ENCODE results near the gene SPG21. TPM values are rescaled to one million over a fixed set of nuclear protein-coding genes. Genes with fewer than 3 reads are reported as not detected.

Gene SPG21
- total and polyA plus RNA-seq, 2 of the 4 experiments (the other 2 are of a cell fraction), result 59.9 to 60.8 TPM

GRCh38 chr15:65034719-65035118 lies 45.0 kb upstream of the SPG21 start:
- H2BK5ac ChIP-seq (ENCODE audit: low read depth, low read length, poor library complexity, severe bottlenecking), result no peak overlapping the region
- CTCF ChIA-PET, result interaction anchor here (1.4 to 2.0 kb wide), 3 partner anchors 8 to 49 kb away, joined by 7 to 21 read pairs (median 9); no protein-coding TSS in a partner anchor
- H2BK120ac ChIP-seq (ENCODE audit: low read depth, low read length), result no peak overlapping the region
- no peak overlapping the region for H4K91ac ChIP-seq (ENCODE audit: insufficient read depth, low read depth, low read length)
- H3K4me3 ChIP-seq (ENCODE audit: insufficient read depth, low read depth, low read length), result no peak overlapping the region
- no peak overlapping the region for H4K8ac ChIP-seq (ENCODE audit: low read depth in 2 of 2, low read length in 2 of 2)
- peaks cover 2% of the 10 kb centered on the region; the same call in 1 of the 2 replicates for H3K9me1 ChIP-seq (ENCODE audit: insufficient read depth, low read length)
- dilution Hi-C loops (cut with HindIII; ENCODE audit: low sequenced_read_pairs, unreplicated experiment) (no loop called here), in situ Hi-C loops (cut with MboI; ENCODE audit: low sequenced_read_pairs) (loop anchor here (10.0 kb wide), 2 partner anchors 50 to 240 kb away; no protein-coding TSS in a partner anchor), intact Hi-C loops (cut with micrococcal nuclease) (loop anchor here (5.0 to 10.0 kb wide), 3 partner anchors 148 to 302 kb away; no protein-coding TSS in a partner anchor)
- TF ChIP-seq CHD1 (IDR thresholded peaks at IDR 0.05; ENCODE audit: low read depth, low read length) (no peak), FOS (IDR thresholded peaks at IDR 0.05; ENCODE audit: low read depth, low read length) (no peak), RAD21 (IDR thresholded peaks at IDR 0.05; ENCODE audit: low read length) (no peak)
- no peak overlapping the region for H3K14ac ChIP-seq (replicated peaks; ENCODE audit: low read depth, low read length)
- ATAC-seq (ENCODE audit: low read depth) (no peak), DNase-seq (no peak)
- no peaks in the 10 kb centered on the region for H3K9me3 ChIP-seq (ENCODE audit: control insufficient read depth, insufficient read depth, low read length)
- no peak overlapping the region for H3K56ac ChIP-seq (ENCODE audit: extremely low read depth, insufficient read depth, low read length)
- H2AK9ac ChIP-seq (replicated peaks; ENCODE audit: low read depth, low read length, poor library complexity), result no peak overlapping the region
- no peak overlapping the region for H3K23ac ChIP-seq (ENCODE audit: low read depth, low read length)
- H3K4ac ChIP-seq (ENCODE audit: low read depth, low read length), result no peak overlapping the region
- no peak overlapping the region for H4K5ac ChIP-seq (ENCODE audit: low read depth, low read length)
- POLR2A ChIA-PET (ENCODE audit: unreplicated experiment), result interaction anchor here (0.6 kb wide), 1 partner anchor 270 kb away, joined by 3 read pairs; the partner anchor contains the start of gene RNU5B-1
- peaks cover 3% of the 10 kb centered on the region; the same call in 1 of the 2 replicates for H3K4me1 ChIP-seq (ENCODE audit: control insufficient read depth, insufficient read depth, low read length)
- no peaks in the 10 kb centered on the region for H3K36me3 ChIP-seq (ENCODE audit: control insufficient read depth, insufficient read depth, low read length)
- H4K20me1 ChIP-seq (ENCODE audit: insufficient read depth, low read length), result no peaks in the 10 kb centered on the region
- no peaks in the 10 kb centered on the region for H3K79me1 ChIP-seq (ENCODE audit: low read depth in 1 of 2, low read length in 2 of 2)
- no peak overlapping the region for H2BK15ac ChIP-seq (ENCODE audit: low read depth, low read length)
- no peak overlapping the region for H2AK5ac ChIP-seq (ENCODE audit: low read depth, low read length)
- 100% methylated on average over 1 of the region's 11 CpGs; no CpG with 5 or more reads in 1 of the 2 experiments for WGBS, 2 experiments (ENCODE audit: extremely low coverage in 2 of 2, insufficient read length in 1 of 2)
- no peak overlapping the region for H2BK20ac ChIP-seq (ENCODE audit: low read depth, low read length)
- no TSS peak for BruUV-seq (replicated peaks)
- H3K27ac ChIP-seq (ENCODE audit: insufficient read depth, low read length), result no peak overlapping the region
- H3K27me3 ChIP-seq (ENCODE audit: control insufficient read depth, insufficient read depth, low read length), result no peaks in the 10 kb centered on the region
- H3K9ac ChIP-seq (ENCODE audit: low read depth, low read length), result no peak overlapping the region
- no peak overlapping the region for H2AFZ ChIP-seq (replicated peaks; ENCODE audit: low read length, poor library complexity)
- H3K18ac ChIP-seq (ENCODE audit: low read depth, low read length), result no peak overlapping the region
- H3K4me2 ChIP-seq (ENCODE audit: low read depth, low read length), result no peak overlapping the region
